HepG2 (cell line): ENCODE measurements around the gene NDC80.

Source experiments
- ATF7 ChIP-seq, 2 experiments: fragments of 450-650 bp in 1 of 2; sonication (generic) in 1 of 2; formaldehyde crosslinking in 1 of 2; IDR thresholded peaks; 2 replicates each; pipeline versions ENCODE4 v1.4.0 to v1.6.1; 2016 to 2020; ENCODE audit warnings: antibody characterized with exemption in 1 of 2, mild to moderate bottlenecking in 1 of 2, missing genetic modification reagents in 1 of 2
- CTCF ChIP-seq: sonication (generic); formaldehyde crosslinking; IDR thresholded peaks from 2 replicates; pipeline ENCODE4 v1.5.0; 2020; ENCODE audit warnings: mild to moderate bottlenecking, missing genetic modification reagents, moderate library complexity
- EZH2 ChIP-seq: conservative IDR thresholded peaks from 2 replicates; pipeline ENCODE4 v1.6.1; 2012; ENCODE audit warnings: mild to moderate bottlenecking, low read depth, low read length, moderate library complexity
- GATAD2A ChIP-seq: IDR thresholded peaks from 2 replicates; pipeline ENCODE4 v1.6.1; 2016
- SMC3 ChIP-seq: IDR thresholded peaks from 2 replicates; pipeline ENCODE4 v1.6.1; 2011; ENCODE audit warnings: low read length, improper control_type of control experiment
- SUZ12 ChIP-seq: fragments of 150-350 bp; IDR thresholded peaks from 2 replicates; pipeline ENCODE4 v1.6.1; 2014; ENCODE audit warnings: low read depth, low read length
- TGIF2 ChIP-seq: IDR thresholded peaks from 2 replicates; pipeline ENCODE4 v1.6.1; 2016; ENCODE audit warnings: control low read depth, missing compliant biosample characterization
- ZNF639 ChIP-seq: conservative IDR thresholded peaks from 2 replicates; pipeline ENCODE4 v1.6.1; 2018; ENCODE audit warnings: missing genetic modification reagents
- ZNF776 ChIP-seq: sonication (generic); formaldehyde crosslinking; IDR thresholded peaks from 2 replicates; pipeline ENCODE4 v1.4.0; 2020; ENCODE audit warnings: mild to moderate bottlenecking, missing genetic modification reagents

DNA sequence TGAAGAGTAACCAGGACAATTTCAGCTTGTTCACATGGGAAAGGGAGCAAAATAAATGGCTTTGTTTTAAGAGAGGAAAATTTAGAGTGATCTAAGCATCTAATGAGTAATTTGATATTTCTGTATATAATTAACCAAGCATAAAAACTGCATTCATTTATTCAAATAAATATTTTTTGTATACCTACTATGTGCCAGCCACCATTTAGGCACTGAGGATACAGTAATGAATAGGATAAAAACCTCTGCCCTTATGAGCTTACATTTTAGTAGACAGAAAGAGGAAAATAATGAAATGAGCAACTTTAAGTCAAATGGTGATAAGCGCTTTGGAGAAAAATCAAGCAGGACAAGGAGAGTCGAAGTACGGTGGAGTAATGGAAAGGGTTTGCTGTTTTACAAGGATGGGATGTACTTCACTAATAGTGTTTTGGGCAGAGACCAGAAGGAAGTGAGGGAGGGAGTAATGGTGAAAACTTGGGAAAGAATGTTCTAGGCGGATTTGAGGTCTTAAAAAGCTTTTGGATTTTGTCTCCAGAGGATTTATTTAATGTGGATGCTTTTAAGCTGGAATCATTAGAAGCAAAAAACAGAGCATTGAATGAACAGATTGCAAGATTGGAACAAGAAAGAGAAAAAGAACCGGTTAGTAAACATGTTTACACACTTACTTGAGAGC lies 17.4 kb downstream of the NDC80 start:
- no peak for TF ChIP-seq ZNF639 (CRISPR knock-in tag)
- no peak for TF ChIP-seq TGIF2
- TF ChIP-seq EZH2 = no peak
- no peak for TF ChIP-seq ATF7 (IDR thresholded peaks at IDR 0.05)
- TF ChIP-seq ATF7 (CRISPR knock-in tag; IDR thresholded peaks at IDR 0.05) = no peak
- no peak for TF ChIP-seq ZNF776 (CRISPR knock-in tag)
- no peak for TF ChIP-seq CTCF
- no peak for TF ChIP-seq SUZ12
- no peak for TF ChIP-seq GATAD2A
- no peak for TF ChIP-seq SMC3
